ENCODE measurements around the gene TRAF1.

DNA sequence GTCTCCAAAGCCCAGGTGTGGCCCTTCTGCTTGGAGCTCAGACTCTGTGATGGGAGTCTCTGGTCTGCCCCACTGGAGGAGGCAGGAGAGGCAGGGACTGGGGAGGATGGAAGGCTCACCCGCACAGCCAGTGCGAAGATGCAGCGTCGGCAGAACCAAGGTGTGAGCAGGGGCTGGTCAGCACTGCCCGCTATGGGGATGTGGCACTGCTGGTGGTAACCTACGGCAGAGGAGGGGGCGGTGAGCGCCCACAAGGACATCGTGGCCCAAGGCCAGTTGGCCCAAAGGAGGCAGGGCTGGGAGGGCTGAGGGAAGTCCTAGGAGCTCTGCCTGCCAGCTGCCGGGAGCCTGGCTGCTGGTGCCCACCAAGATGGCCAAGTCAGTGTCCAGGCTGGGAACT is 56.9 kb downstream of the TRAF1 start:
- TF ChIP-seq CTCF (IDR thresholded peaks at IDR 0.05), result no peak
- TF ChIP-seq POLR2A (IDR thresholded peaks at IDR 0.05), result no peak
